GM23338 (cell line): ENCODE data around the gene ITPR2. TPM values are rescaled to one million over a fixed set of nuclear protein-coding genes. Genes with fewer than 3 reads are reported as not detected.

Experiments
- ATAC-seq: fragments of 200-7000 bp; cut with Tn5 transposase; 3 replicates; pipeline ENCODE4 v1.9.1; 2020
- DNase-seq: peaks from one replicate; pipeline ENCODE4 v3.0.0-alpha.2; 2015; ENCODE audit warnings: low spot score
- H2AFZ ChIP-seq: fragments of 200-600 bp; sonication (generic); 2 replicates; pipeline ENCODE4 v1.8.0; 2016; ENCODE audit warnings: antibody characterized with exemption, mild to moderate bottlenecking, moderate library complexity
- H3F3A ChIP-seq: fragments of 200-600 bp; sonication (generic); replicated peaks from 2 replicates; pipeline ENCODE4 v1.8.0; 2017; ENCODE audit warnings: antibody characterized with exemption, mixed run types, low read depth
- H3K27ac ChIP-seq: fragments of 200-600 bp; sonication (generic); 2 replicates; pipeline ENCODE4 v1.6.1; 2016; ENCODE audit warnings: low read depth
- H3K27me3 ChIP-seq: fragments of 200-600 bp; sonication (generic); 2 replicates; pipeline ENCODE4 v1.8.0; 2016; ENCODE audit warnings: mild to moderate bottlenecking, mixed run types, moderate library complexity; ENCODE audit not compliant: insufficient read depth
- H3K36me3 ChIP-seq: fragments of 200-600 bp; sonication (generic); 2 replicates; pipeline ENCODE4 v1.8.0; 2016; ENCODE audit warnings: mild to moderate bottlenecking; ENCODE audit not compliant: insufficient read depth
- H3K4me1 ChIP-seq: fragments of 200-600 bp; sonication (generic); 2 replicates; pipeline ENCODE4 v1.8.0; 2016; ENCODE audit warnings: mild to moderate bottlenecking, moderate library complexity; ENCODE audit not compliant: insufficient read depth
- H3K4me2 ChIP-seq: fragments of 200-600 bp; sonication (generic); 2 replicates; pipeline ENCODE4 v1.7.1; 2017; ENCODE audit warnings: mixed run types
- H3K4me3 ChIP-seq: fragments of 200-600 bp; sonication (generic); 2 replicates; pipeline ENCODE4 v1.6.1; 2016; ENCODE audit warnings: mixed run types
- H3K79me2 ChIP-seq: fragments of 200-600 bp; sonication (generic); replicated peaks from 2 replicates; pipeline ENCODE4 v1.8.0; 2017; ENCODE audit warnings: mild to moderate bottlenecking; ENCODE audit not compliant: insufficient read depth
- H3K9me2 ChIP-seq: fragments of 200-600 bp; sonication (generic); 2 replicates; pipeline ENCODE4 v1.8.0; 2017; ENCODE audit not compliant: insufficient read depth
- H4K20me1 ChIP-seq: fragments of 200-600 bp; sonication (generic); replicated peaks from 2 replicates; pipeline ENCODE4 v1.8.0; 2017; ENCODE audit warnings: mild to moderate bottlenecking; ENCODE audit not compliant: insufficient read depth
- H3K27ac Mint-ChIP-seq: 2 replicates; pipeline ENCODE4 v1.8.0; 2020; ENCODE audit warnings: inconsistent platforms, mild to moderate bottlenecking, moderate library complexity, mixed read lengths
- H3K27me3 Mint-ChIP-seq: 3 replicates; pipeline ENCODE4 v1.8.0; 2022; ENCODE audit warnings: low read depth, mild to moderate bottlenecking, moderate library complexity, mixed read lengths, inconsistent platforms; ENCODE audit not compliant: insufficient read depth, poor library complexity
- H3K36me3 Mint-ChIP-seq: 3 replicates; pipeline ENCODE4 v1.8.0; 2021; ENCODE audit warnings: low read depth, mild to moderate bottlenecking, inconsistent platforms, moderate library complexity, mixed read lengths
- H3K4me1 Mint-ChIP-seq: 3 replicates; pipeline ENCODE4 v1.8.0; 2020; ENCODE audit warnings: mild to moderate bottlenecking, inconsistent platforms, mixed read lengths
- H3K4me3 Mint-ChIP-seq: 3 replicates; pipeline ENCODE4 v1.8.0; 2021; ENCODE audit warnings: moderate library complexity, mild to moderate bottlenecking, inconsistent platforms, mixed read lengths
- H3K9me3 Mint-ChIP-seq: 3 replicates; pipeline ENCODE4 v1.8.0; 2020; ENCODE audit warnings: moderate library complexity, mild to moderate bottlenecking, inconsistent platforms, mixed read lengths
- EZH2 ChIP-seq: fragments of 200-600 bp; sonication (generic); IDR thresholded peaks from one replicate; pipeline ENCODE4 v1.8.0; 2017; ENCODE audit warnings: antibody characterized with exemption, mild to moderate bottlenecking, low read depth; ENCODE audit not compliant: unreplicated experiment
- EZH2phosphoT487 ChIP-seq: fragments of 200-600 bp; sonication (generic); IDR thresholded peaks from one replicate; pipeline ENCODE4 v1.8.1; 2018; ENCODE audit warnings: antibody characterized with exemption; ENCODE audit not compliant: unreplicated experiment
- NANOG ChIP-seq: IDR thresholded peaks from 2 replicates; pipeline ENCODE4 v1.6.1; 2016; ENCODE audit warnings: antibody characterized with exemption, borderline replicate concordance
- POLR2AphosphoS5 ChIP-seq: IDR thresholded peaks from 2 replicates; pipeline ENCODE4 v1.6.1; 2016; ENCODE audit warnings: antibody characterized with exemption, low read depth
- STAT1 ChIP-seq: IDR thresholded peaks from one replicate; pipeline ENCODE4 v1.6.1; 2016; ENCODE audit warnings: antibody characterized with exemption; ENCODE audit not compliant: unreplicated experiment
- ZNF114 ChIP-seq: fragments of 250-450 bp; sonication (Bioruptor Pico); IDR thresholded peaks from 2 replicates; pipeline ENCODE4 v1.5.0; 2020; ENCODE audit warnings: mild to moderate bottlenecking, moderate library complexity
- polyA plus RNA-seq: library from polyadenylated mRNA; unstranded; fragments of >200 nt; fragmentation: Nextera tagmentation; extraction: Ambion mirVana; gene quantifications from 2 replicates; pipeline ENCODE4 v1.2.1, GENCODE V29; 2016
- total RNA-seq: library from RNA; depleted of rRNA; stranded (reverse); fragments of >200 nt; shearing (Covaris generic); gene quantifications from 2 replicates; pipeline ENCODE4 v1.2.3, GENCODE V29; 2014
- TF ChIP-seq, protein P1 (sequence below): IDR thresholded peaks from one replicate; pipeline ENCODE4 v1.6.1; 2018; ENCODE audit warnings: antibody characterized with exemption; ENCODE audit not compliant: unreplicated experiment

Gene ITPR2
- total and polyA plus RNA-seq, 2 experiments from 2014 or later, result 44.5 to 65.2 TPM

DNA sequence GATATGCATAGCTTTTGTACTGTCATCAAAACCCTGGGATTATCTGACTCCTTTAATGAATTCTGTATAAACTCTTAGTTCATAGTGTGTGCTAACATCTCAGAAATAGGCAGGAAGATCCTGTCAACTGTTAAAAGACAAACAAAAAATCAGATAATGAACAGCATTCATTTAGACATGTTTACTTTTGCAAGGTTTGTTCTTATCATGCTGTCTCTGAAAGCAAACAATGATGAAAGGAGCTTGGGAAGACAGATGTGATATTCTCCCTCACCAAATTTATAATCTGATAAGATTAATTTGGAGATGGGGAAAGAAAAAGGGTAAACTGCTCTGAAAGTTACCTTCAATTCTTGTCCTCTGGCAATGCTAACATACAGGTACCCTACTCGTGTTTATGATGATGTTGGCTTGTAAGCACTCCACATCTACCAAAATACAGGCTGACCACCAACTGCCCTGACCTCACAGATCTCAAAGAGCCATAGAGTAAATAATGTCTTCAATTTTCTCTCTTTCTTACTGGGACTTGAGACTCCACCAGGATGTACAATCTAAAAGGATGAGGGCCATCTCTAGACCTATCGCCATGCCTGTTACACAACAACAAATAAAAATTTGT, 403.8 kb downstream of the ITPR2 start:
- Histone ChIP-seq H3K9me2 (no peaks in the 10 kb centered on the region), H3K36me3 (no peaks in the 10 kb centered on the region; the same call in 1 of the 2 replicates), H2AFZ (no peak overlapping the region), H3K27me3 (no peaks in the 10 kb centered on the region), H3K4me2 (no peak overlapping the region), H3K4me3 (no peak overlapping the region), H3K79me2 (no peaks in the 10 kb centered on the region), H3K4me1 (peaks cover 5% of the 10 kb centered on the region; the same call in 1 of the 2 replicates), H4K20me1 (no peaks in the 10 kb centered on the region), H3K27ac (no peak overlapping the region), H3F3A (no peaks in the 10 kb centered on the region)
- no peak for DNase-seq
- no peak for ATAC-seq
- no peak for TF ChIP-seq POLR2AphosphoS5
- Mint-ChIP-seq H3K36me3 (peaks cover 3% of the 10 kb centered on the region; the same call in 1 of the 3 replicates), H3K4me3 (no peak overlapping the region), H3K4me1 (peaks cover 2% of the 10 kb centered on the region; the same call in 1 of the 3 replicates), H3K27me3 (no peaks in the 10 kb centered on the region), H3K27ac (no peak overlapping the region), H3K9me3 (no peaks in the 10 kb centered on the region)

DNA sequence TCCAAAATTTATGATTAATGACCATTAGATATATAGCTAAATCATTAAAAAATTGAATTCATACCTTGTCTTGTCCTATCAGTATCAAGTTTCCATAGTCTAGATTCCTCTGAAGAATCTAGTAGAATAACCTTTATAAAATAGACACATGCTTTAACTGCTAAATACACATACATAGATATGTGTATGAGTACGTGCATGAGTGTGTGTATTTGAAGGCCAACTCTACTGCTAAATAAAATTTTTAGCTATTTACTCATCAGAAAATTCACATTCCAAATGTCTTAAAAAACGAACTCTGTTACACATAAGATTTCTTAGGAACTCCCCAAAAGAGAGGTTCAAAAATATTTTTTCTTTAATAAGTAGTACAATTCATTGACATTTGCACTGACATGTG, 404.6 kb downstream of the ITPR2 start:
- no peaks in the 10 kb centered on the region for H3F3A ChIP-seq
- H4K20me1 ChIP-seq, result no peaks in the 10 kb centered on the region
- H3K4me3 Mint-ChIP-seq, result no peak overlapping the region
- no peaks in the 10 kb centered on the region for H3K27me3 ChIP-seq
- no peaks in the 10 kb centered on the region; the same call in 1 of the 2 replicates for H3K36me3 ChIP-seq
- no peak overlapping the region for H3K27ac Mint-ChIP-seq
- DNase-seq, result no peak
- no peak overlapping the region for H2AFZ ChIP-seq
- no peak overlapping the region for H3K4me2 ChIP-seq
- no peak overlapping the region for H3K4me3 ChIP-seq
- H3K27ac ChIP-seq, result no peak overlapping the region
- no peaks in the 10 kb centered on the region for H3K9me2 ChIP-seq
- no peaks in the 10 kb centered on the region for H3K79me2 ChIP-seq
- peaks cover 5% of the 10 kb centered on the region; the same call in 1 of the 2 replicates for H3K4me1 ChIP-seq
- no peaks in the 10 kb centered on the region for H3K9me3 Mint-ChIP-seq
- no peaks in the 10 kb centered on the region for H3K27me3 Mint-ChIP-seq
- H3K36me3 Mint-ChIP-seq, result peaks cover 3% of the 10 kb centered on the region; the same call in 1 of the 3 replicates
- no peak for TF ChIP-seq EZH2phosphoT487
- TF ChIP-seq, protein P1, sequence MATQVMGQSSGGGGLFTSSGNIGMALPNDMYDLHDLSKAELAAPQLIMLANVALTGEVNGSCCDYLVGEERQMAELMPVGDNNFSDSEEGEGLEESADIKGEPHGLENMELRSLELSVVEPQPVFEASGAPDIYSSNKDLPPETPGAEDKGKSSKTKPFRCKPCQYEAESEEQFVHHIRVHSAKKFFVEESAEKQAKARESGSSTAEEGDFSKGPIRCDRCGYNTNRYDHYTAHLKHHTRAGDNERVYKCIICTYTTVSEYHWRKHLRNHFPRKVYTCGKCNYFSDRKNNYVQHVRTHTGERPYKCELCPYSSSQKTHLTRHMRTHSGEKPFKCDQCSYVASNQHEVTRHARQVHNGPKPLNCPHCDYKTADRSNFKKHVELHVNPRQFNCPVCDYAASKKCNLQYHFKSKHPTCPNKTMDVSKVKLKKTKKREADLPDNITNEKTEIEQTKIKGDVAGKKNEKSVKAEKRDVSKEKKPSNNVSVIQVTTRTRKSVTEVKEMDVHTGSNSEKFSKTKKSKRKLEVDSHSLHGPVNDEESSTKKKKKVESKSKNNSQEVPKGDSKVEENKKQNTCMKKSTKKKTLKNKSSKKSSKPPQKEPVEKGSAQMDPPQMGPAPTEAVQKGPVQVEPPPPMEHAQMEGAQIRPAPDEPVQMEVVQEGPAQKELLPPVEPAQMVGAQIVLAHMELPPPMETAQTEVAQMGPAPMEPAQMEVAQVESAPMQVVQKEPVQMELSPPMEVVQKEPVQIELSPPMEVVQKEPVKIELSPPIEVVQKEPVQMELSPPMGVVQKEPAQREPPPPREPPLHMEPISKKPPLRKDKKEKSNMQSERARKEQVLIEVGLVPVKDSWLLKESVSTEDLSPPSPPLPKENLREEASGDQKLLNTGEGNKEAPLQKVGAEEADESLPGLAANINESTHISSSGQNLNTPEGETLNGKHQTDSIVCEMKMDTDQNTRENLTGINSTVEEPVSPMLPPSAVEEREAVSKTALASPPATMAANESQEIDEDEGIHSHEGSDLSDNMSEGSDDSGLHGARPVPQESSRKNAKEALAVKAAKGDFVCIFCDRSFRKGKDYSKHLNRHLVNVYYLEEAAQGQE, result no peak
- TF ChIP-seq POLR2AphosphoS5, result no peak
- no peak for TF ChIP-seq ZNF114 (CRISPR knock-in tag)
- no peak for TF ChIP-seq STAT1
- TF ChIP-seq NANOG, result no peak
- TF ChIP-seq EZH2, result no peak
- ATAC-seq, result no peak
- H3K4me1 Mint-ChIP-seq, result peaks cover 2% of the 10 kb centered on the region; the same call in 1 of the 3 replicates
